Pancreas (tissue), 10 donors: ENCODE results near the gene TMEM220. TPM values are rescaled to one million over a fixed set of nuclear protein-coding genes. Genes with fewer than 3 reads are reported as not detected.
A peak's percentile ranks its signal among the peaks of the same experiment; 100 is the strongest.
"Not testable (repeated sequence)": the region's sequence is repeated elsewhere in the genome, so short reads cannot be mapped to it uniquely, and the experiment has no call there.

ENCODE experiments used
- ATAC-seq, 4 donors: fragments of 200-7000 bp; cut with Tn5 transposase; one replicate each; pipeline versions ENCODE4 v1.8.0 to v1.9.1; 2020; ENCODE audit warnings: mild to moderate bottlenecking in 4 of 4, moderate library complexity in 4 of 4
- DNase-seq, 6 donors: peaks; one replicate each; pipeline ENCODE4 v3.0.0-alpha.2; 2020
- FAIRE-seq: peaks from 2 replicates; lab custom pipeline; 2012; peaks lifted over from hg19 to GRCh38; lab: Jason Lieb, UNC
- H3K27ac ChIP-seq, 4 donors: fragments of 200-600 bp; sonication (generic); 1 replicate in 3 of 4; 2 replicates in 1 of 4; pipeline versions ENCODE4 v1.5.0 to v1.8.0; 2020
- H3K27me3 ChIP-seq, 4 donors: fragments of 200-600 bp; one replicate each; pipeline ENCODE4 v1.8.0; 2021
- H3K36me3 ChIP-seq, 3 donors: fragments of 200-600 bp; sonication (generic) in 1 of 3; one replicate each; pipeline versions ENCODE4 v1.5.0 to v1.8.0; 2020 to 2021
- H3K4me1 ChIP-seq, 3 donors: fragments of 200-600 bp; one replicate each; pipeline ENCODE4 v1.8.0; 2021
- H3K4me3 ChIP-seq, 4 donors: fragments of 200-600 bp; sonication (generic) in 2 of 4; one replicate each; pipeline versions ENCODE4 v1.5.0 to v1.8.0; 2020 to 2021
- H3K9me3 ChIP-seq, 4 donors: fragments of 200-600 bp; one replicate each; pipeline ENCODE4 v1.8.0; 2021
- CTCF ChIP-seq, 4 donors: fragments of 200-600 bp; sonication (generic) in 3 of 4; IDR thresholded peaks; one replicate each; pipeline versions ENCODE4 v1.5.0 to v1.8.0; 2021; ENCODE audit warnings: antibody characterized with exemption in 4 of 4
- WGBS, 2 donors: extraction: QIAGEN DNeasy Blood & Tissue Kit; methylation state at CpG; one replicate each; pipeline ENCODE4 v1.1.7; 2013; 5-methylcytosine and 5-hydroxymethylcytosine counted together
- intact Hi-C, 3 donors: fragments of 100-400 bp; cut with DNase I; formaldehyde crosslinking; loops; one replicate each; pipeline versions ENCODE4 v1.11.1 to v1.14.2; 2022
- polyA plus RNA-seq, 2 donors: library from polyadenylated mRNA; stranded (reverse); fragments of 200-250 nt; gene quantifications; one replicate each; pipeline ENCODE4 v1.2.3, GENCODE V29; 2013
- total RNA-seq, 6 donors: library from RNA; stranded (reverse); fragmentation: NEBNext Ultra II Directional in 4 of 6; extraction: Animal tissue kit (Norgen Biotek cat#: 25700) in 4 of 6; gene quantifications; one replicate each; pipeline versions ENCODE4 v1.2.1 to v1.2.4, GENCODE V29; 2021 to 2023
- donor health status: healthy with polysubstance abuse.
- donor health status: DM: no; HTN: no; CAD: no; lungs with moderate emphysema.
- donor health status: DM: no; HTN: no; CAD: no.
- donor health status: control.
- donor health status: control.
- donor health status: Bipolar disorder and iron deficiency.
- donor health status: DM: yes; HTN: yes; CAD: no.
- donor health status: DM: no; HTN: no; CAD: no.
- donor health status: DM: no; HTN: no; CAD: no.
- donor health status: DM: yes; HTN: yes; CAD: no.

The TMEM220 gene
- total and polyA plus RNA-seq, 8 donors: 3.0 to 12.4 (median 8.2) TPM

- peak in 5 of 6 donors; percentile 56 to 80 (median 77) for DNase-seq
- peak; percentile 63 to 69 (median 66) for TF ChIP-seq CTCF (IDR thresholded peaks at IDR 0.05)
- Histone ChIP-seq H3K4me3 (no peak overlapping the region), H3K27ac (peak overlapping the region in 3 of 4 donors; percentile 7 to 74 (median 54)), H3K27me3 (no peaks in the 10 kb centered on the region), H3K36me3 (no peaks in the 10 kb centered on the region), H3K4me1 (peaks cover 0 to 11% (median 4%) of the 10 kb centered on the region in 3 donors), H3K9me3 (no peaks in the 10 kb centered on the region)
- WGBS, 2 donors: 3 to 4% methylated on average over 6 of the region's 6 CpGs
- peak; percentile 96 to 98 (median 97) for ATAC-seq
- intact Hi-C loops: loop anchor here in 1 of 3 donors (5.0 kb wide), 1 partner anchor 110 kb away; no protein-coding TSS in a partner anchor
- FAIRE-seq: peak; percentile 82
Measured at GRCh38 chr17:10737168-10737622, 7.4 kb upstream of the TMEM220 start.

- DNase-seq (no peak), FAIRE-seq (no peak), ATAC-seq (no peak)
- intact Hi-C loops: loop anchor here in 1 of 3 donors (5.0 kb wide), 1 partner anchor 111 kb away; no protein-coding TSS in a partner anchor
- Histone ChIP-seq H3K27me3 (no peaks in the 10 kb centered on the region), H3K9me3 (no peaks in the 10 kb centered on the region), H3K36me3 (no peaks in the 10 kb centered on the region), H3K27ac (no peak overlapping the region), H3K4me3 (no peak overlapping the region), H3K4me1 (peaks cover 0 to 11% (median 4%) of the 10 kb centered on the region in 3 donors)
- WGBS, 2 donors: 83 to 87% methylated on average over 4 of the region's 4 CpGs
- no peak for TF ChIP-seq CTCF (IDR thresholded peaks at IDR 0.05)
Measured at GRCh38 chr17:10735821-10736220, 6.0 kb upstream of the TMEM220 start.

GRCh38 chr17:10735251-10735650 lies 5.4 kb upstream of the TMEM220 start:
- Histone ChIP-seq H3K9me3 (no peaks in the 10 kb centered on the region), H3K27ac (no peak overlapping the region), H3K4me1 (peaks cover 0 to 11% (median 4%) of the 10 kb centered on the region in 3 donors), H3K36me3 (no peaks in the 10 kb centered on the region), H3K27me3 (no peaks in the 10 kb centered on the region), H3K4me3 (no peak overlapping the region)
- FAIRE-seq (no peak), ATAC-seq (no peak), DNase-seq (no peak)
- intact Hi-C loops: loop anchor here in 1 of 3 donors (5.0 kb wide), 1 partner anchor 112 kb away; no protein-coding TSS in a partner anchor
- 64 to 65% methylated on average over 2 of the region's 2 CpGs for WGBS, 2 donors
- no peak for TF ChIP-seq CTCF (IDR thresholded peaks at IDR 0.05)

- Histone ChIP-seq H3K4me3 (no peak overlapping the region), H3K9me3 (no peaks in the 10 kb centered on the region), H3K4me1 (peaks cover 0 to 11% (median 4%) of the 10 kb centered on the region in 3 donors), H3K27ac (no peak overlapping the region), H3K27me3 (no peaks in the 10 kb centered on the region), H3K36me3 (no peaks in the 10 kb centered on the region)
- WGBS, 2 donors: 78 to 86% methylated on average over 3 of the region's 3 CpGs
- TF ChIP-seq CTCF (IDR thresholded peaks at IDR 0.05): no peak
- ATAC-seq: no peak
- FAIRE-seq: no peak
- no peak for DNase-seq
- intact Hi-C loops: loop anchor here in 1 of 3 donors (2.0 kb wide), 1 partner anchor 103 kb away; no protein-coding TSS in a partner anchor
Measured at GRCh38 chr17:10733666-10734065, 3.8 kb upstream of the TMEM220 start.

GRCh38 chr17:10732121-10732520 lies 2.3 kb upstream of the TMEM220 start:
- H3K36me3 ChIP-seq, FAIRE-seq, H3K4me1 ChIP-seq, H3K27ac ChIP-seq, H3K27me3 ChIP-seq, DNase-seq, ATAC-seq, H3K4me3 ChIP-seq, H3K9me3 ChIP-seq: not testable (repeated sequence)
- intact Hi-C loops: loop anchor here in 1 of 3 donors (2.0 kb wide), 1 partner anchor 105 kb away; no protein-coding TSS in a partner anchor
- 74 to 83% methylated on average over 6 of the region's 6 CpGs for whole genome bisulfite sequencing, 2 donors
